AML-193 (cell line): ENCODE results near the gene TRPC4.

Experiments
- DNase-seq, 2 experiments: peaks; one replicate each; lab custom pipeline; 2025; lab: John Stamatoyannopoulos, UW

Gene TRPC4

DNA sequence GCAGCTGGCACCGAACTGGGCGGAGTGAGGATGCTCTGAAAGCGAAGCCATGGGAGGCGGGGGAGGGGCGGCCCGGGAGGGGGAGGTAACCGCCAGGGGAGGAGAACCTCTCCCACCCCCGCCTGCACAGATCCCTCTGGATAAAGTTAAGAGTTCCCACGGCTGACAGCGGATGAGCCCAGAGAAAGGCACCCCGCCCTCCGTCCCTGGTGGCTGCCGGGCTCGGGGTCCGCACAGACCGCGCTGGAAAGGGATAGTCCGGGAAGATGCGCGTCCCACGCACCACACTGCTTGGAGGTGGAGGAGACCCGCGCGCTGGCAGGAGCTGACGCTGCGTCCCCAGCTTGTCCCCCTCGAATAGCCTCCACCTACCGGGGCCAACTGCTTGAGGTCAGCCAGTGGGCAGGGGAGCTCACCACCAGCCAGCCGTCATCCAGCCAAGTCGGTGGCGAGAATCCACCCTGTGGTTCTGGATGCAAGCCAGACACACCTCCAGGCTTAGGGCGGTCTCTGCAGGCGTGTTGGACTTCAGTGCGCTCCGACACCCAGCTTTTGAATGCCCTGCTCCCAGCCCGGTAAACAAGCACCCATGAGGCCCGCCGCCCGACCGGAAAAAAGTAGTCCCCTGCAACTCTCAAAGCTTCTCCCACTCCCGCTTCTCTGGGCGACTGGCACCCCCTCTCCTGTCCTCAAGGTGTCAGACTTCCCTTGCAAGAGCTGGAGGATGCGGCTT lies at the start of gene TRPC4:
Gene TRPC4 (minus strand): TSS at position 17 of the 733 bp plus-strand sequence. CDS start 86,439 bp downstream, outside the sequence.
- DNase-seq = no peak

DNA sequence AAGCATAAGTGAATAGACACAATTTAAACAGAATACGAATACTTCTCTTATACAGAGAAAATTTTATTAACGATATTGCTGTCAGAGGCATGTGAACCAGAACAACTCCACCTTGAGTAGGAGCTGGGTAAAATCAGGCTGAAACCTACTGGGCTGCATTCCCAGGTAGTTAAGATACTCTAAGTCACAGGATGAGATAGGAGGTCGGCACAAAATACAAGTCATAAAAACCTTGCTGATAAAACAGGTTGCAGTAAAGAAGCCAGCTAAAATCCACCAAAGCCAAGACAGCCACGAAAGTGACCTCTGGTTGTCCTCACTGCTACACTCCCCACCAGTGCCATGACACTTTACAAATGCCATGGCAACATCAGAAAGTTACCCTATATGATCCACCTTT lies 49.2 kb upstream of the TRPC4 start:
- DNase-seq = no peak

DNA sequence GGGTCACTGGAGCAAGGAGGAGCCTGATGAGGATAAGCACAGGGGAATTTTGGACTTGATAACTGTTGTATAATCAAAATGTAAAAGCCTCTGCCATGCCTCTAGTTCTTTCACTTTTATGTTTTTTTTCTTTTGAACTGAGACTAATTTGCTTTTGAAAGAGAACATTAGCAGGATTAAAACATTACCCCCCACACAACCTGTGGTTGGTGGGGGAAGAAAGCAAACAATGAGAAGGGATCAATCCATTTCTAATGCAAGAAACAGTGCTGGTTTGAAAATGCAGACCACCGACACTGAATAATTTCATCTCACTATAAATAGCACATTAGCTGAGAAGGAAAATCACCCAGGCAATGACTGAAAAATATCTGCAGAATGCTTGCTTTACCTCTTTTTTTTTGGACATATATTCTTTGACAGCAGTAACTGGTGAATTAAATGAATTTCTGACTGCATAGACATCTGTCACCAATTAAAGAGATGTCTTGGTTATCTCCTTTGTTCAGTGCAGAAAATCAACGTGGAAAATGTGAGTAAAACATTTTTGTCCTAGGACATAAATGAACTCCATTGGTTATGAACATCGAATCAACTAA lies 48.6 kb upstream of the TRPC4 start:
- no peak for DNase-seq

- DNase-seq = no peak
These were observed 45.3 kb upstream of the TRPC4 start for GRCh38 chr13:37914781-37915391.

DNA sequence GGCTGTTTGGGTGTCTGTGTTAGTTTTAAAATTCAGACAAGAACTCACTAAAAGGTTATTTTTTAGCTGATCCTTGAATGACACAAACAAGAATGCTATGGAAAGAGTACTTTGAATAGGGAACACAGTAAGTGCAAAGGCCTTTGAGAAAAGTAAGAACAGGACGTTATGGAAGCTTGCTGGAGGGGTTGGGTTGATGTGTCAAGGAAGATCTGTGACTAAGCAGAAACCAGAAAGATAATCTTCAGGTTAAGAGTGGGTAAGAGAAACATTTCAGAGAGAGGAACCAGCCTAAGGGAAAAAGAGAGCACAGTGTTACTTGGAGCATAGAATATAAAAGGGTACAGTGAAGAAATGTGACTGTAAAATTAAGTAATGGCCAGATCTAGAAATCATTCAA lies 41.2 kb upstream of the TRPC4 start:
- DNase-seq = no peak

DNA sequence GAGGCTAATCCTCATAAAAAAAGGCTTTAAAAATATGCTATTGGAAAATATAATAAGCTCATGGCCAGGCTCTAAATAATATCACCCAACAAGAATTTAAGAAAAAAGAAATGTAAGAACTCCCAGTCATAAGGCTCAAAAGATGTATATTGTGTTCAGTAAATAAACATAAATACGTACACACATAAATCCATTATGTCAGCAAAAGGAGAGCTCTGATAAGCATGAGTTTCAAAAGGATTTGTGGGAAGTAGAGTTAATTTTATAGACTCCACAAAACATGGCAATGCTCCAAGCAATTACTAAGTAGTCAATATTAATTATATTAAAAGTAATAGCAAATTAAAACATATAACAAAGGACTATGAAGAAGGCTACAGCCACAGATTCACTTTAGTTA lies 37.3 kb upstream of the TRPC4 start:
- no peak for DNase-seq

DNA sequence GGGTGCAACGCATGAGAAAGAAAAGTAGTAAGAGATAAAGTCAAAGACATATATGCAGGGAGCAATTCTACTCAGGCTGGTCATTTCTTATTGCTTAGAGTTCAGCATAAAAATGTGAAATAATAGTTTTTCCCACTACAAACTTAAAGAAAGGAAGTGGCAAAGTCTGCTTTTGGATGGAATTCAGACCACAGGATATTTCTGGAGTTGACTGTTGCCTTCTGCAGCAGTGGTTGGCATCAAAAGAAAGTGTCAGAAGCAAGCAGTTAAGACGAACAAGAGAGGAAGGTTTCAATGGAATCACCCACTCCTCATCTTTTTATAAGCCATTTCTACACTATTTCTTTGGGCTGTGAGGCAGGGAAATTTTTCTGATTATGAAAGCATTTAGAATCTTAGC lies 36.2 kb upstream of the TRPC4 start:
- DNase-seq = no peak

DNA sequence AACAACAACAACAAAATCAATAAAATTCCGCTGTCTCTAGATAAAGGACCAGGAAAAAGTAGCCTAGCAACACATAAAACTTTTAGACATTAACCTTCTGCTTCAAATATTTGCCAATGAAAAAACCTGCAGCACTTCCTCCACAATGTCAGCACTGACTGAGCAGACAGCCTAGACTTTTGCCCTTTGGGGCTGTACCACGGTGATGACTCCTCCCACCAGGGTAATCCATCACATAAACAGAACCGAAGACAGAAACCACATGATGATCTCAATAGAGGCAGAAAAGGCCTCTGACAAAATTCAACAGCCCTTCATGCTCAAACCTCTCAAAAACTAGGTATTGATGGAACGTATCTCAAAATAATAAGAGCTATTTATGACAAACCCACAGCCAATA lies 30.2 kb upstream of the TRPC4 start:
- DNase-seq = no peak

- DNase-seq = no peak
These were observed 23.7 kb upstream of the TRPC4 start for GRCh38 chr13:37893321-37893720.

GRCh38 chr13:37889820-37890219 lies 20.2 kb upstream of the TRPC4 start:
- no peak for DNase-seq

GRCh38 chr13:37889102-37889501 lies 19.5 kb upstream of the TRPC4 start:
- no peak for DNase-seq

DNA sequence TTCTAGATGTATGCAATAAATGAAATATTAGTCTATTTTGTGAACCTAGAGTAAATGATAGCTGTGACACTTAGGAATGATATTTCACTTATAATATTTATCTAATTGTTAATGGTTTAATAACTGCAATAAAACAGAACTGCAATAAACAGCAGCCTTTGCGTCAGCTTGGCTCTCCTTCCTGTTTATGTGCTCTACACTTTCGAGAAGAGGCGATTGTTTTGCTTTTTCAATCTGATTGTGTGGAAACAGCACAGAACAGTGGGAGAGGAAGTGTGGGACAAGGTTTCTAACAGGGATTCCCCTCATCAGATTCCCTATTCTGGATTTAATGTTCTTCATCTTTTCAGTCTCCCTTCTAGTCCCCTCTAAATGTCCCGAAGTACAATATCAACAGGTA lies 17.3 kb upstream of the TRPC4 start:
- no peak for DNase-seq

GRCh38 chr13:37884674-37885073 lies 15.1 kb upstream of the TRPC4 start:
- DNase-seq = no peak

DNA sequence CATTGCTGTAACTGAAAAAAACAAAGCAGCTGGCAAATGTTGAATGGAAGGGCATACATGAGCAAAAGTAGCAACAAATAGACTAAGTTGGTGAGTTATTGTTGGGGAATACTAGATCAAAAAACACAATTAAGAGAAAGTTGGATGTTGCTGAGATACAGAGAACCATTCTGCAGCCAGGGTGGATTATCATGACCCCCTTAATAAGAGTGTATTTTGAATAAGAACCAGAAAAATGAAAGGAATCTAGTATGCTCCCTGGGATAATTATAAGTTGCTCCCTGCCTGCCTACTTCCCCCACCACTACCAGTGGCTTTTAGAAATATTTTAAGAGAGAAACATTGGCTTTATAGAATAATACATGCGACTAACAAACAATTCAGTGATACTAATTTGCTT lies 14.5 kb upstream of the TRPC4 start:
- DNase-seq = no peak

GRCh38 chr13:37878921-37879320 lies 9.3 kb upstream of the TRPC4 start:
- no peak for DNase-seq

GRCh38 chr13:37878496-37878895 lies 8.9 kb upstream of the TRPC4 start:
- no peak for DNase-seq

DNA sequence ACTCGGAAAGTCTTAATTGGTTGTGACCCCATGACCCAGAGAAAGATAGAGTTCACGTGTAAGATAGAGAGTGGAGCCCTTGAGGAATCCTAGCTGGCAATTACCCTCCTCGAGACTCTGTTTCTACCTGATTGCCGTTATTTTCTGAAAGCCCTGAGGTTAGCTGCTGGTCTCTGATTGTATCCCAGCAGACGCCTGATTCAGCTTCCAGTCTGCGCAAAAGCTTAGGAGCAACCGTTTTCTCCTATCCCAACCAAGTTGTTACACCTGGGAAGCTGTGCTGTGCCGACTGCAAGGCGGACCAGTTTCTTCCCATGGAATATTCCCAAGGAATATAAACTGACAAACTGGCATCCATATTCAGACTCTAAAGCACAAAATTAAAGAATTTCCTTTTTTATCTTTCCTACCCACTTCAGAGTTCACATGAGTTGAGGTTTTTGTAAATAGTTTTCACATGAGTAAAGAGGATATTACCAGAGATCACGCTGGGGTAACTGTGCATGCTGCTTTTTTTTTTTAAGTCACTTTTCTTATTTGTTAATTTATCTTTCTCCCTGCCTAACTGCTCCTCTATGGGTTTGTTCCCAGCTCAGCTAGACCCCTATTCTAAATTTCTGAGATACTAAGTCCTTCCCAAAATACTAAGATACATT lies 1.5 kb upstream of the TRPC4 start:
- no peak for DNase-seq

DNA sequence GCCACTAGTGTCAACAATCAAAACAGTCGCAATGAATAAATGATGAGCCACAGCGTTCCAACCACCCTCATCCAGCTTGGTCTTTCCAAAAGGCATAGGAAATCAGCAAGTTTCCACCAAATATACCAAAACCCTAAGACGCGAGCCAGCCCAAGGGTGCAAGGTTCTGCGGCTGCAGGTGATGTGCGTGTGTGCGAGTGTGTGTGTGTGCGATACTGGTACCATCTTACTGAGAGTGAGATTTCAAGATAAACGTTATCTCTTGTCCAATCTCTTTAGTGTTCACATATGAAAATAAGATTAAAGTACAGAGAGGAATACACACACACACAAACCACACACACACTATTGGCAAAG lies 895 bp upstream of the TRPC4 start:
- DNase-seq = no peak

DNA sequence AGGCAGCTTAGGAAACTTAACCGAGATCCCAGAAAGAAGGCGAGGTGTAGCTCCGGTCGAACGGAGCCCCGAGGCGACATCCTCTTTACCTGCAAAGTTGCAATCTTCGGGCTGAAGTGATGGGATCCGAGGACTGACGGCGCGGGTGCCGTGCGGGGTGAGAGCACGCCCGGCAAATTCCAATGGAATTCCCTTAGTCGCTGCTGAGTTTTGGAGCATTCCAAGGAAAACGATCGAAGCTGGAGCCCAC lies 141 bp downstream of the TRPC4 start:
- DNase-seq = no peak

- DNase-seq = no peak
These were observed 674 bp downstream of the TRPC4 start for GRCh38 chr13:37868691-37869505.

DNA sequence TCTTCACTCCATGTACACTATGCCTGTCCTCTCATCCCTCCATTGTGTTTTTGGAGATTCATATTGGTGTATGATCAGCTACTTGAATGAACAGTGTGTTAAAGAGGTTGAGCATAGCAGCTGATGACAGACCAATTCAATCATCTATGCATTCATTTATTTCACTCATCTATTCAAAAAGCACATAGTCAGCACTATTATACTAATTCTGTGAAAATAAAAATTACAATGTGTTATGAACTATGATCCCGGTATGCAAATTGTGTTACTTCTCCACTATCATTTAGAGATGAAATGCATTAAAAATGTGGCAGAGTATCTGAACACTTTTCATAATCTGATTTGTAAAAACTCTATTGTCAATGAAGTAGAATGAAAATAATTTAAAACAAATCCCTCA lies 5.9 kb downstream of the TRPC4 start:
- no peak for DNase-seq

DNA sequence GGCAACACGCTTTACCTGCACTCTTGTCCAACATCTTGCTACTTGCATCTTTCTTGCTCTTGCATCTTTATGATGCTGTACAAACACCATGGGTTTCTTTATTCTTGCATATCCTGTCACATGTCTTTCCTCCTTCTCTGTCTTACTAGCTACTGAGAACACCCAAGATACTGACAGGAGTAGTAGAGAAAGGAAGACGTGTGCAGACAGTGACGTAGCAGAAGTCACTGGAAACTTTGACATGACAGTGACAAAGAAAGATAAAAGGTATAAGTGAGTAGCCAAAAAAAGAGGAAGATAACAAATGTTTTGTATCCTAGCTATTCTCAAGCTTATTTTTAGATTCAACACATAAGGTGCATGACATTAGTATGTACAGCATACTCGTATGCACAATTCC lies 34.2 kb downstream of the TRPC4 start:
- DNase-seq = no peak

GRCh38 chr13:37833411-37833810 lies 36.2 kb downstream of the TRPC4 start:
- no peak for DNase-seq
